ENCODE measurements around the gene IMMT.
A peak's percentile ranks its signal among the peaks of the same experiment; 100 is the strongest.

Gene IMMT

GRCh38 chr2:86199834-86200177 is 4.5 kb upstream of the IMMT start:
- DNase-seq (ENCODE audit: low spot score): no peak

- no peak for DNase-seq (ENCODE audit: low spot score)
Observed at GRCh38 chr2:86195808-86196387, 636 bp upstream of the IMMT start.

- no peak for DNase-seq (ENCODE audit: low spot score)
Observed at GRCh38 chr2:86194751-86195054, 559 bp downstream of the IMMT start.

- no peak for DNase-seq (ENCODE audit: low spot score)
Observed at GRCh38 chr2:86193901-86194567, 1.2 kb downstream of the IMMT start.

- DNase-seq (ENCODE audit: low spot score): no peak
Observed at GRCh38 chr2:86189782-86190416, 5.4 kb downstream of the IMMT start.

- no peak for DNase-seq (ENCODE audit: low spot score)
Observed at GRCh38 chr2:86186431-86186830, 8.8 kb downstream of the IMMT start.

GRCh38 chr2:86185517-86186212 is 9.6 kb downstream of the IMMT start:
- DNase-seq (ENCODE audit: low spot score): no peak

GRCh38 chr2:86176597-86176996 is 18.7 kb downstream of the IMMT start:
- no peak for DNase-seq (ENCODE audit: low spot score)

GRCh38 chr2:86175828-86176227 is 19.4 kb downstream of the IMMT start:
- no peak for DNase-seq (ENCODE audit: low spot score)

- DNase-seq (ENCODE audit: low spot score): no peak
Observed at GRCh38 chr2:86174445-86174844, 20.8 kb downstream of the IMMT start.

- DNase-seq (ENCODE audit: low spot score): no peak
Observed at GRCh38 chr2:86172610-86173009, 22.7 kb downstream of the IMMT start.

- DNase-seq (ENCODE audit: low spot score): no peak
Observed at GRCh38 chr2:86171295-86171694, 24.0 kb downstream of the IMMT start.

- DNase-seq (ENCODE audit: low spot score): no peak
Observed at GRCh38 chr2:86170449-86170848, 24.8 kb downstream of the IMMT start.

- no peak for DNase-seq (ENCODE audit: low spot score)
Observed at GRCh38 chr2:86160156-86160952, 34.9 kb downstream of the IMMT start.

GRCh38 chr2:86158286-86158685 is 37.0 kb downstream of the IMMT start:
- no peak for DNase-seq (ENCODE audit: low spot score)

GRCh38 chr2:86157009-86157556 is 38.2 kb downstream of the IMMT start:
- DNase-seq (ENCODE audit: low spot score): no peak

GRCh38 chr2:86150502-86150901 is 44.8 kb downstream of the IMMT start:
- DNase-seq (ENCODE audit: low spot score): no peak

GRCh38 chr2:86147793-86148192 is 47.5 kb downstream of the IMMT start:
- DNase-seq (ENCODE audit: low spot score): peak; percentile 22

GRCh38 chr2:86143926-86144685 is 51.2 kb downstream of the IMMT start:
- DNase-seq (ENCODE audit: low spot score): no peak

- DNase-seq (ENCODE audit: low spot score): no peak
Observed at GRCh38 chr2:86143307-86143706, 52.0 kb downstream of the IMMT start.

- no peak for DNase-seq (ENCODE audit: low spot score)
Observed at GRCh38 chr2:86142436-86143257, 52.6 kb downstream of the IMMT start.

All from COLO829 (cell line).